HEK293 (cell line): Measurements from ENCODE around the gene SLC35G1.

Source experiments
- CTCF ChIA-PET: fragments of 350-600 bp; formaldehyde crosslinking; extraction: SDS; loops from one replicate; lab custom pipeline; 2021; ENCODE audit warnings: antibody characterized with exemption; lab: Yijun Ruan, JAX
- POLR2A ChIA-PET: fragments of 300-600 bp; formaldehyde crosslinking; extraction: SDS; loops from one replicate; lab custom pipeline; 2020; ENCODE audit warnings: antibody characterized with exemption, inconsistent platforms; lab: Yijun Ruan, JAX
- H3K27ac ChIP-seq: fragments of 200-500 bp; sonication (Bioruptor generic); 2 replicates; pipeline ENCODE4 v1.5.1; 2014; ENCODE audit warnings: low read depth, low read length, control low read depth, inconsistent platforms; ENCODE audit errors: extremely low read depth
- H3K36me3 ChIP-seq, 2 experiments: fragments of 200-500 bp in 1 of 2; sonication (Bioruptor generic) in 1 of 2; 1 replicate in 1 of 2; 2 replicates in 1 of 2; pipeline ENCODE4 v1.5.1; 2014 to 2017; ENCODE audit warnings: inconsistent platforms in 2 of 2, low read length in 2 of 2; ENCODE audit not compliant: control insufficient read depth in 2 of 2, insufficient read depth in 1 of 2
- H3K4me1 ChIP-seq: fragments of 200-500 bp; sonication (Bioruptor generic); 2 replicates; pipeline ENCODE4 v1.5.1; 2014; ENCODE audit warnings: mild to moderate bottlenecking, low read length, inconsistent platforms; ENCODE audit not compliant: control insufficient read depth, insufficient read depth
- H3K4me3 ChIP-seq: 2 replicates; pipeline ENCODE4 v1.5.1; 2011; ENCODE audit warnings: low read depth, mild to moderate bottlenecking, control low read depth, low read length, moderate library complexity
- H3K9me3 ChIP-seq: fragments of 200-500 bp; sonication (Bioruptor generic); 2 replicates; pipeline ENCODE4 v1.5.1; 2014; ENCODE audit warnings: low read depth, low read length, inconsistent platforms; ENCODE audit not compliant: control insufficient read depth, insufficient read depth
- GFI1B ChIP-seq: fragments of 450-650 bp; formaldehyde crosslinking; IDR thresholded peaks from 2 replicates; pipeline ENCODE4 v1.5.1; 2016; ENCODE audit warnings: missing biosample characterization, missing genetic modification characterization
- IKZF3 ChIP-seq: fragments of 450-650 bp; IDR thresholded peaks from 2 replicates; pipeline ENCODE4 v1.5.0; 2018; ENCODE audit warnings: missing biosample characterization, mild to moderate bottlenecking, missing genetic modification characterization, moderate library complexity
- ZBTB7A ChIP-seq: fragments of 450-650 bp; formaldehyde crosslinking; IDR thresholded peaks from 2 replicates; pipeline ENCODE4 v1.5.1; 2016; ENCODE audit warnings: low read depth, missing biosample characterization, missing genetic modification characterization
- ZBTB8A ChIP-seq: fragments of 450-650 bp; formaldehyde crosslinking; IDR thresholded peaks from 2 replicates; pipeline ENCODE4 v1.5.1; 2016; ENCODE audit warnings: missing biosample characterization, missing genetic modification characterization
- ZFP3 ChIP-seq: fragments of 450-650 bp; formaldehyde crosslinking; IDR thresholded peaks from 2 replicates; pipeline ENCODE4 v1.5.1; 2016; ENCODE audit warnings: low read depth, missing biosample characterization, missing genetic modification characterization
- ZIC2 ChIP-seq: fragments of 450-650 bp; formaldehyde crosslinking; IDR thresholded peaks from 2 replicates; pipeline ENCODE4 v1.5.1; 2016; ENCODE audit warnings: missing biosample characterization, missing genetic modification characterization
- ZNF146 ChIP-seq: fragments of 450-650 bp; formaldehyde crosslinking; IDR thresholded peaks from 2 replicates; pipeline ENCODE4 v1.5.1; 2016; ENCODE audit warnings: missing biosample characterization, missing genetic modification characterization
- ZNF24 ChIP-seq: fragments of 450-650 bp; formaldehyde crosslinking; IDR thresholded peaks from 2 replicates; pipeline ENCODE4 v1.5.1; 2016; ENCODE audit warnings: missing biosample characterization, missing genetic modification characterization
- ZNF302 ChIP-seq: fragments of 450-650 bp; formaldehyde crosslinking; IDR thresholded peaks from 2 replicates; pipeline ENCODE4 v1.5.1; 2016; ENCODE audit warnings: missing biosample characterization, missing genetic modification characterization, low read depth
- ZNF311 ChIP-seq: fragments of 450-650 bp; formaldehyde crosslinking; IDR thresholded peaks from 2 replicates; pipeline ENCODE4 v1.5.1; 2017; ENCODE audit warnings: missing biosample characterization, missing genetic modification characterization, borderline replicate concordance
- ZNF48 ChIP-seq: fragments of 450-650 bp; formaldehyde crosslinking; IDR thresholded peaks from 2 replicates; pipeline ENCODE4 v1.5.1; 2016; ENCODE audit warnings: missing biosample characterization, missing genetic modification characterization
- ZNF501 ChIP-seq: fragments of 450-650 bp; formaldehyde crosslinking; IDR thresholded peaks from 2 replicates; pipeline ENCODE4 v1.5.1; 2016; ENCODE audit warnings: missing biosample characterization, missing genetic modification characterization
- ZNF600 ChIP-seq: fragments of 450-650 bp; formaldehyde crosslinking; IDR thresholded peaks from 2 replicates; pipeline ENCODE4 v1.5.1; 2016; ENCODE audit warnings: missing biosample characterization, missing genetic modification characterization
- ZNF610 ChIP-seq: fragments of 450-650 bp; formaldehyde crosslinking; IDR thresholded peaks from 2 replicates; pipeline ENCODE4 v1.5.1; 2016; ENCODE audit warnings: missing biosample characterization, missing genetic modification characterization, borderline replicate concordance
- ZNF621 ChIP-seq: fragments of 450-650 bp; formaldehyde crosslinking; IDR thresholded peaks from 2 replicates; pipeline ENCODE4 v1.5.1; 2017; ENCODE audit warnings: missing biosample characterization, missing genetic modification characterization
- ZNF629 ChIP-seq: fragments of 450-650 bp; formaldehyde crosslinking; IDR thresholded peaks from 2 replicates; pipeline ENCODE4 v1.5.1; 2017; ENCODE audit warnings: missing biosample characterization, missing genetic modification characterization
- ZNF785 ChIP-seq: fragments of 450-650 bp; formaldehyde crosslinking; IDR thresholded peaks from 2 replicates; pipeline ENCODE4 v1.5.1; 2016; ENCODE audit warnings: missing biosample characterization, missing genetic modification characterization
- ZNF843 ChIP-seq: fragments of 450-650 bp; formaldehyde crosslinking; IDR thresholded peaks from 2 replicates; pipeline ENCODE4 v1.5.1; 2016; ENCODE audit warnings: missing biosample characterization, missing genetic modification characterization
- ZSCAN23 ChIP-seq: fragments of 450-650 bp; formaldehyde crosslinking; IDR thresholded peaks from 2 replicates; pipeline ENCODE4 v1.5.1; 2016; ENCODE audit warnings: missing biosample characterization, missing genetic modification characterization
- TF ChIP-seq, protein P1 (sequence below): fragments of 450-650 bp; formaldehyde crosslinking; IDR thresholded peaks from 2 replicates; pipeline ENCODE4 v1.5.1; 2016; ENCODE audit warnings: missing biosample characterization, missing genetic modification characterization
- TF ChIP-seq, protein P2 (sequence below): fragments of 450-650 bp; formaldehyde crosslinking; IDR thresholded peaks from 2 replicates; pipeline ENCODE4 v1.5.1; 2017; ENCODE audit warnings: missing biosample characterization, mild to moderate bottlenecking, missing genetic modification characterization, moderate library complexity
- TF ChIP-seq, protein P3 (sequence below): fragments of 450-650 bp; formaldehyde crosslinking; IDR thresholded peaks from 2 replicates; pipeline ENCODE4 v1.5.1; 2016; ENCODE audit warnings: missing biosample characterization, missing genetic modification characterization
- TF ChIP-seq, protein P4 (sequence below): fragments of 450-650 bp; formaldehyde crosslinking; IDR thresholded peaks from 2 replicates; pipeline ENCODE4 v1.5.1; 2016; ENCODE audit warnings: missing biosample characterization, missing genetic modification characterization
- TF ChIP-seq, protein P5 (sequence below): fragments of 450-650 bp; formaldehyde crosslinking; IDR thresholded peaks from 2 replicates; pipeline ENCODE4 v1.5.1; 2016; ENCODE audit warnings: missing biosample characterization, missing genetic modification characterization, borderline replicate concordance

SLC35G1 gene

DNA sequence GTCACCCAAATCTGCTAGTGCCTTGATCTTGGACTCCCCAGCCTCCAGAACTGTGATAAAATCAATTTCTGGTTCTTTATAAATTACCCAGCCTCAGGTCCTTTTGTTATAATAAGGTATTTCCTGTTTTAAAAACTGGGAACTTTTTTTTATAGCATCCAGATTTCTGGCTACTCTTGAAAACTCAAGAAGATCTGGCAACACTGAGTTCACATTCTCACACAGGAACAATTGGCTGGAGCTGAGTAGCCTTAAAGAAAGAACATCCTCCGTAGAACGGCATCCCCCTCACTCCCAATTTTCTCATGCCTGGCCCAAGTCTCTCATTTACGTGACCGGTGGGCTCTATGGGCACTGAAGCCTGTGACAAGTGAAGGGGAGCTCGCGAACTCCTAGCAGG is 47.1 kb downstream of the SLC35G1 start (continued):
- TF ChIP-seq, protein P1, sequence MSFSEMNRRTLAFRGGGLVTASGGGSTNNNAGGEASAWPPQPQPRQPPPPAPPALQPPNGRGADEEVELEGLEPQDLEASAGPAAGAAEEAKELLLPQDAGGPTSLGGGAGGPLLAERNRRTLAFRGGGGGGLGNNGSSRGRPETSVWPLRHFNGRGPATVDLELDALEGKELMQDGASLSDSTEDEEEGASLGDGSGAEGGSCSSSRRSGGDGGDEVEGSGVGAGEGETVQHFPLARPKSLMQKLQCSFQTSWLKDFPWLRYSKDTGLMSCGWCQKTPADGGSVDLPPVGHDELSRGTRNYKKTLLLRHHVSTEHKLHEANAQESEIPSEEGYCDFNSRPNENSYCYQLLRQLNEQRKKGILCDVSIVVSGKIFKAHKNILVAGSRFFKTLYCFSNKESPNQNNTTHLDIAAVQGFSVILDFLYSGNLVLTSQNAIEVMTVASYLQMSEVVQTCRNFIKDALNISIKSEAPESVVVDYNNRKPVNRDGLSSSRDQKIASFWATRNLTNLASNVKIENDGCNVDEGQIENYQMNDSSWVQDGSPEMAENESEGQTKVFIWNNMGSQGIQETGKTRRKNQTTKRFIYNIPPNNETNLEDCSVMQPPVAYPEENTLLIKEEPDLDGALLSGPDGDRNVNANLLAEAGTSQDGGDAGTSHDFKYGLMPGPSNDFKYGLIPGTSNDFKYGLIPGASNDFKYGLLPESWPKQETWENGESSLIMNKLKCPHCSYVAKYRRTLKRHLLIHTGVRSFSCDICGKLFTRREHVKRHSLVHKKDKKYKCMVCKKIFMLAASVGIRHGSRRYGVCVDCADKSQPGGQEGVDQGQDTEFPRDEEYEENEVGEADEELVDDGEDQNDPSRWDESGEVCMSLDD (tag by site-specific recombination), result no peak
- TF ChIP-seq ZNF146, result no peak
- TF ChIP-seq ZNF629 (tag by site-specific recombination), result no peak
- TF ChIP-seq ZNF311, result no peak
- TF ChIP-seq IKZF3, result no peak
- TF ChIP-seq ZNF843 (tag by site-specific recombination), result no peak
- TF ChIP-seq ZNF785, result no peak
- no peak for TF ChIP-seq ZBTB7A (tag by site-specific recombination)
- TF ChIP-seq, protein P2, sequence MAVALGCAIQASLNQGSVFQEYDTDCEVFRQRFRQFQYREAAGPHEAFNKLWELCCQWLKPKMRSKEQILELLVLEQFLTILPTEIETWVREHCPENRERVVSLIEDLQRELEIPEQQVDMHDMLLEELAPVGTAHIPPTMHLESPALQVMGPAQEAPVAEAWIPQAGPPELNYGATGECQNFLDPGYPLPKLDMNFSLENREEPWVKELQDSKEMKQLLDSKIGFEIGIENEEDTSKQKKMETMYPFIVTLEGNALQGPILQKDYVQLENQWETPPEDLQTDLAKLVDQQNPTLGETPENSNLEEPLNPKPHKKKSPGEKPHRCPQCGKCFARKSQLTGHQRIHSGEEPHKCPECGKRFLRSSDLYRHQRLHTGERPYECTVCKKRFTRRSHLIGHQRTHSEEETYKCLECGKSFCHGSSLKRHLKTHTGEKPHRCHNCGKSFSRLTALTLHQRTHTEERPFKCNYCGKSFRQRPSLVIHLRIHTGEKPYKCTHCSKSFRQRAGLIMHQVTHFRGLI, result no peak
- TF ChIP-seq ZNF621, result no peak
- TF ChIP-seq ZFP3 (tag by site-specific recombination), result no peak
- TF ChIP-seq ZIC2 (tag by site-specific recombination), result no peak

DNA sequence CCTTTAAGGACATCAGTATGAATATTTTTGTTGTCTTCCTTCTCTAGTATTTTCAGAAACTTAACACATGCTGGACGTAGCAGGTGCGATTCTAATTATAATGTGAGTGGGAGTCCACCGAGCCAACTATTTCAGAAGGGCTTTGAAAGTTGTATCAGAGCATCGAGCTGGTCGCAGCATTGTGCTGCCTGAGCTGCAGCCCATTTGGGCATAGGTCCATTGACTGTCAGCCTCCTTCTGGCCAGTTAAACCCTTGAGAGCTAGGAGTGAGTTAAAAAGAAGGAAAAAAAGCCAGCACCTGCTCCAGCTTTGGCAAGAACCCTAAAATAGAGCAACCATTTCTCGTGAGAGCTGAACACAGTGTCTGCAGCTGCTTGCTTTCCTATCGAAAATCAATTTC is 47.8 kb downstream of the SLC35G1 start:
- no peaks in the 10 kb centered on the region for H3K4me1 ChIP-seq
- no peaks in the 10 kb centered on the region for H3K9me3 ChIP-seq
- POLR2A ChIA-PET, result no interaction called here
- CTCF ChIA-PET, result no interaction called here
- no peak overlapping the region for H3K4me3 ChIP-seq
- H3K36me3 ChIP-seq, result no peaks in the 10 kb centered on the region
- no peak overlapping the region for H3K27ac ChIP-seq
- TF ChIP-seq ZBTB7A (tag by site-specific recombination) (no peak), ZNF501 (tag by site-specific recombination) (no peak), ZNF610 (tag by site-specific recombination) (no peak), ZIC2 (tag by site-specific recombination) (no peak), ZNF24 (tag by site-specific recombination) (no peak), ZNF311 (no peak), ZNF600 (tag by site-specific recombination) (no peak), GFI1B (tag by site-specific recombination) (no peak), ZSCAN23 (tag by site-specific recombination) (no peak), ZNF302 (tag by site-specific recombination) (no peak), ZBTB8A (tag by site-specific recombination) (no peak), ZNF48 (tag by site-specific recombination) (no peak)
- TF ChIP-seq, protein P3, sequence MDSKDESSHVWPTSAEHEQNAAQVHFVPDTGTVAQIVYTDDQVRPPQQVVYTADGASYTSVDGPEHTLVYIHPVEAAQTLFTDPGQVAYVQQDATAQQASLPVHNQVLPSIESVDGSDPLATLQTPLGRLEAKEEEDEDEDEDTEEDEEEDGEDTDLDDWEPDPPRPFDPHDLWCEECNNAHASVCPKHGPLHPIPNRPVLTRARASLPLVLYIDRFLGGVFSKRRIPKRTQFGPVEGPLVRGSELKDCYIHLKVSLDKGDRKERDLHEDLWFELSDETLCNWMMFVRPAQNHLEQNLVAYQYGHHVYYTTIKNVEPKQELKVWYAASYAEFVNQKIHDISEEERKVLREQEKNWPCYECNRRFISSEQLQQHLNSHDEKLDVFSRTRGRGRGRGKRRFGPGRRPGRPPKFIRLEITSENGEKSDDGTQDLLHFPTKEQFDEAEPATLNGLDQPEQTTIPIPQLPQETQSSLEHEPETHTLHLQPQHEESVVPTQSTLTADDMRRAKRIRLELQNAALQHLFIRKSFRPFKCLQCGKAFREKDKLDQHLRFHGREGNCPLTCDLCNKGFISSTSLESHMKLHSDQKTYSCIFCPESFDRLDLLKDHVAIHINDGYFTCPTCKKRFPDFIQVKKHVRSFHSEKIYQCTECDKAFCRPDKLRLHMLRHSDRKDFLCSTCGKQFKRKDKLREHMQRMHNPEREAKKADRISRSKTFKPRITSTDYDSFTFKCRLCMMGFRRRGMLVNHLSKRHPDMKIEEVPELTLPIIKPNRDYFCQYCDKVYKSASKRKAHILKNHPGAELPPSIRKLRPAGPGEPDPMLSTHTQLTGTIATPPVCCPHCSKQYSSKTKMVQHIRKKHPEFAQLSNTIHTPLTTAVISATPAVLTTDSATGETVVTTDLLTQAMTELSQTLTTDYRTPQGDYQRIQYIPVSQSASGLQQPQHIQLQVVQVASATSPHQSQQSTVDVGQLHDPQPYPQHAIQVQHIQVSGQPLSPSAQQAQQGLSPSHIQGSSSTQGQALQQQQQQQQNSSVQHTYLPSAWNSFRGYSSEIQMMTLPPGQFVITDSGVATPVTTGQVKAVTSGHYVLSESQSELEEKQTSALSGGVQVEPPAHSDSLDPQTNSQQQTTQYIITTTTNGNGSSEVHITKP (tag by site-specific recombination), result no peak
- TF ChIP-seq, protein P4, sequence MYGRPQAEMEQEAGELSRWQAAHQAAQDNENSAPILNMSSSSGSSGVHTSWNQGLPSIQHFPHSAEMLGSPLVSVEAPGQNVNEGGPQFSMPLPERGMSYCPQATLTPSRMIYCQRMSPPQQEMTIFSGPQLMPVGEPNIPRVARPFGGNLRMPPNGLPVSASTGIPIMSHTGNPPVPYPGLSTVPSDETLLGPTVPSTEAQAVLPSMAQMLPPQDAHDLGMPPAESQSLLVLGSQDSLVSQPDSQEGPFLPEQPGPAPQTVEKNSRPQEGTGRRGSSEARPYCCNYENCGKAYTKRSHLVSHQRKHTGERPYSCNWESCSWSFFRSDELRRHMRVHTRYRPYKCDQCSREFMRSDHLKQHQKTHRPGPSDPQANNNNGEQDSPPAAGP, result no peak
- TF ChIP-seq, protein P5, sequence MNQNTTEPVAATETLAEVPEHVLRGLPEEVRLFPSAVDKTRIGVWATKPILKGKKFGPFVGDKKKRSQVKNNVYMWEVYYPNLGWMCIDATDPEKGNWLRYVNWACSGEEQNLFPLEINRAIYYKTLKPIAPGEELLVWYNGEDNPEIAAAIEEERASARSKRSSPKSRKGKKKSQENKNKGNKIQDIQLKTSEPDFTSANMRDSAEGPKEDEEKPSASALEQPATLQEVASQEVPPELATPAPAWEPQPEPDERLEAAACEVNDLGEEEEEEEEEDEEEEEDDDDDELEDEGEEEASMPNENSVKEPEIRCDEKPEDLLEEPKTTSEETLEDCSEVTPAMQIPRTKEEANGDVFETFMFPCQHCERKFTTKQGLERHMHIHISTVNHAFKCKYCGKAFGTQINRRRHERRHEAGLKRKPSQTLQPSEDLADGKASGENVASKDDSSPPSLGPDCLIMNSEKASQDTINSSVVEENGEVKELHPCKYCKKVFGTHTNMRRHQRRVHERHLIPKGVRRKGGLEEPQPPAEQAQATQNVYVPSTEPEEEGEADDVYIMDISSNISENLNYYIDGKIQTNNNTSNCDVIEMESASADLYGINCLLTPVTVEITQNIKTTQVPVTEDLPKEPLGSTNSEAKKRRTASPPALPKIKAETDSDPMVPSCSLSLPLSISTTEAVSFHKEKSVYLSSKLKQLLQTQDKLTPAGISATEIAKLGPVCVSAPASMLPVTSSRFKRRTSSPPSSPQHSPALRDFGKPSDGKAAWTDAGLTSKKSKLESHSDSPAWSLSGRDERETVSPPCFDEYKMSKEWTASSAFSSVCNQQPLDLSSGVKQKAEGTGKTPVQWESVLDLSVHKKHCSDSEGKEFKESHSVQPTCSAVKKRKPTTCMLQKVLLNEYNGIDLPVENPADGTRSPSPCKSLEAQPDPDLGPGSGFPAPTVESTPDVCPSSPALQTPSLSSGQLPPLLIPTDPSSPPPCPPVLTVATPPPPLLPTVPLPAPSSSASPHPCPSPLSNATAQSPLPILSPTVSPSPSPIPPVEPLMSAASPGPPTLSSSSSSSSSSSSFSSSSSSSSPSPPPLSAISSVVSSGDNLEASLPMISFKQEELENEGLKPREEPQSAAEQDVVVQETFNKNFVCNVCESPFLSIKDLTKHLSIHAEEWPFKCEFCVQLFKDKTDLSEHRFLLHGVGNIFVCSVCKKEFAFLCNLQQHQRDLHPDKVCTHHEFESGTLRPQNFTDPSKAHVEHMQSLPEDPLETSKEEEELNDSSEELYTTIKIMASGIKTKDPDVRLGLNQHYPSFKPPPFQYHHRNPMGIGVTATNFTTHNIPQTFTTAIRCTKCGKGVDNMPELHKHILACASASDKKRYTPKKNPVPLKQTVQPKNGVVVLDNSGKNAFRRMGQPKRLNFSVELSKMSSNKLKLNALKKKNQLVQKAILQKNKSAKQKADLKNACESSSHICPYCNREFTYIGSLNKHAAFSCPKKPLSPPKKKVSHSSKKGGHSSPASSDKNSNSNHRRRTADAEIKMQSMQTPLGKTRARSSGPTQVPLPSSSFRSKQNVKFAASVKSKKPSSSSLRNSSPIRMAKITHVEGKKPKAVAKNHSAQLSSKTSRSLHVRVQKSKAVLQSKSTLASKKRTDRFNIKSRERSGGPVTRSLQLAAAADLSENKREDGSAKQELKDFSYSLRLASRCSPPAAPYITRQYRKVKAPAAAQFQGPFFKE (tag by site-specific recombination), result no peak
